ENCODE results near the gene ATOH8.

Gene ATOH8

GRCh38 chr2:85754313-85755095 lies 713 bp downstream of the ATOH8 start:
- Histone ChIP-seq H3K4me3 (ENCODE audit: low read depth in 1 of 2, low read length in 2 of 2) (peak overlapping the region in 1 of 2 experiments; percentile 50; a peak in 3 of 4 replicates), H3K9ac (ENCODE audit: low read depth, low read length) (peak overlapping the region; percentile 24; the same call in 1 of the 2 replicates), H4K20me1 (ENCODE audit: insufficient read depth, low read length) (peaks cover 24% of the 10 kb centered on the region), H3K4me2 (ENCODE audit: insufficient read depth, low read length) (peak overlapping the region; percentile 68), H3K36me3 (ENCODE audit: insufficient read depth, low read length) (no peaks in the 10 kb centered on the region), H3K27ac (ENCODE audit: low read length) (no peak overlapping the region), H3K79me2 (ENCODE audit: insufficient read depth, low read length) (no peaks in the 10 kb centered on the region), H3K9me3 (ENCODE audit: insufficient read depth, low read length, severe bottlenecking) (no peaks in the 10 kb centered on the region), H2AFZ (ENCODE audit: low read depth, low read length) (no peak overlapping the region), H3K27me3 (ENCODE audit: insufficient read depth, low read length, poor library complexity) (peaks cover 66% of the 10 kb centered on the region), H3K4me1 (ENCODE audit: insufficient read depth, low read length) (peaks cover 15% of the 10 kb centered on the region)
- DNase-seq (peak; percentile 49), ATAC-seq (ENCODE audit: insufficient read depth, low read depth) (peak; percentile 37)
- no peak for TF ChIP-seq CTCF (IDR thresholded peaks at IDR 0.05; ENCODE audit: borderline replicate concordance, extremely low read depth, low read length, poor library complexity, severe bottlenecking)

GRCh38 chr2:85755122-85756027 lies 1.6 kb downstream of the ATOH8 start:
- DNase-seq (no peak), ATAC-seq (ENCODE audit: insufficient read depth, low read depth) (no peak)
- Histone ChIP-seq H3K4me3 (ENCODE audit: low read depth in 1 of 2, low read length in 2 of 2) (no peak overlapping the region), H3K9ac (ENCODE audit: low read depth, low read length) (no peak overlapping the region), H3K27me3 (ENCODE audit: insufficient read depth, low read length, poor library complexity) (peaks cover 66% of the 10 kb centered on the region), H4K20me1 (ENCODE audit: insufficient read depth, low read length) (peaks cover 24% of the 10 kb centered on the region), H3K27ac (ENCODE audit: low read length) (no peak overlapping the region), H3K9me3 (ENCODE audit: insufficient read depth, low read length, severe bottlenecking) (no peaks in the 10 kb centered on the region), H3K4me1 (ENCODE audit: insufficient read depth, low read length) (peaks cover 15% of the 10 kb centered on the region), H2AFZ (ENCODE audit: low read depth, low read length) (no peak overlapping the region), H3K36me3 (ENCODE audit: insufficient read depth, low read length) (no peaks in the 10 kb centered on the region), H3K4me2 (ENCODE audit: insufficient read depth, low read length) (no peak overlapping the region; the same call in 1 of the 2 replicates), H3K79me2 (ENCODE audit: insufficient read depth, low read length) (no peaks in the 10 kb centered on the region)
- TF ChIP-seq CTCF (IDR thresholded peaks at IDR 0.05; ENCODE audit: borderline replicate concordance, extremely low read depth, low read length, poor library complexity, severe bottlenecking) (no peak), EZH2 (IDR thresholded peaks at IDR 0.05; ENCODE audit: borderline replicate concordance, low read depth, low read length, severe bottlenecking) (no peak)

- Histone ChIP-seq H3K4me2 (ENCODE audit: insufficient read depth, low read length) (no peak overlapping the region), H3K9ac (ENCODE audit: low read depth, low read length) (no peak overlapping the region), H3K4me1 (ENCODE audit: insufficient read depth, low read length) (peaks cover 15% of the 10 kb centered on the region), H4K20me1 (ENCODE audit: insufficient read depth, low read length) (peaks cover 24% of the 10 kb centered on the region), H3K27ac (ENCODE audit: low read length) (no peak overlapping the region), H3K79me2 (ENCODE audit: insufficient read depth, low read length) (no peaks in the 10 kb centered on the region), H3K4me3 (ENCODE audit: low read depth in 1 of 2, low read length in 2 of 2) (no peak overlapping the region), H3K27me3 (ENCODE audit: insufficient read depth, low read length, poor library complexity) (peaks cover 67% of the 10 kb centered on the region), H3K9me3 (ENCODE audit: insufficient read depth, low read length, severe bottlenecking) (no peaks in the 10 kb centered on the region), H2AFZ (ENCODE audit: low read depth, low read length) (no peak overlapping the region), H3K36me3 (ENCODE audit: insufficient read depth, low read length) (no peaks in the 10 kb centered on the region)
- ATAC-seq (ENCODE audit: insufficient read depth, low read depth): no peak
- TF ChIP-seq CTCF (IDR thresholded peaks at IDR 0.05; ENCODE audit: borderline replicate concordance, extremely low read depth, low read length, poor library complexity, severe bottlenecking): no peak
- TF ChIP-seq EZH2 (IDR thresholded peaks at IDR 0.05; ENCODE audit: borderline replicate concordance, low read depth, low read length, severe bottlenecking): no peak
- no peak for DNase-seq
Measured at GRCh38 chr2:85756195-85756594, 2.4 kb downstream of the ATOH8 start.

All from DND-41 (cell line).